Chondrocyte (in vitro differentiated cells): ENCODE data around the gene STAB1. TPM values are rescaled to one million over a fixed set of nuclear protein-coding genes. Genes with fewer than 3 reads are reported as not detected.

Experiments used
- DNase-seq: peaks from one replicate; pipeline ENCODE4 v3.0.0; 2021; ENCODE audit warnings: mixed read lengths, low spot score
- H3K27ac Mint-ChIP-seq: one replicate; pipeline ENCODE4 v1.8.0; 2021; ENCODE audit warnings: mild to moderate bottlenecking, moderate library complexity, mixed read lengths; ENCODE audit not compliant: unreplicated experiment
- H3K27me3 Mint-ChIP-seq: 2 replicates; pipeline ENCODE4 v1.8.0; 2021; ENCODE audit warnings: low read depth, mixed read lengths
- H3K36me3 Mint-ChIP-seq: 2 replicates; pipeline ENCODE4 v1.8.0; 2021; ENCODE audit warnings: low read depth, mixed read lengths
- H3K4me1 Mint-ChIP-seq: 2 replicates; pipeline ENCODE4 v1.8.0; 2021; ENCODE audit warnings: low read depth, mild to moderate bottlenecking, mixed read lengths
- H3K4me3 Mint-ChIP-seq: one replicate; pipeline ENCODE4 v1.8.0; 2021; ENCODE audit warnings: mild to moderate bottlenecking, moderate library complexity, mixed read lengths; ENCODE audit not compliant: unreplicated experiment
- H3K9me3 Mint-ChIP-seq: 2 replicates; pipeline ENCODE4 v1.8.0; 2021; ENCODE audit warnings: low read depth, mixed read lengths
- CTCF ChIP-seq: fragments of 200-600 bp; sonication (generic); IDR thresholded peaks from 2 replicates; pipeline ENCODE4 v1.5.0; 2021; ENCODE audit warnings: antibody characterized with exemption, mild to moderate bottlenecking, moderate library complexity
- total RNA-seq: library from RNA; stranded (reverse); gene quantifications from 3 replicates; pipeline ENCODE4 v1.2.1, GENCODE V29; 2021

Gene STAB1
- total RNA-seq, 1 donor from 2014 or later, result not detected

GRCh38 chr3:52520716-52521487, 25.8 kb downstream of the STAB1 start:
- H3K4me3 Mint-ChIP-seq, result no peak overlapping the region
- peaks cover 9% of the 10 kb centered on the region for H3K36me3 Mint-ChIP-seq
- no peak for TF ChIP-seq CTCF
- no peak overlapping the region for H3K27ac Mint-ChIP-seq
- no peaks in the 10 kb centered on the region for H3K9me3 Mint-ChIP-seq
- H3K4me1 Mint-ChIP-seq, result no peaks in the 10 kb centered on the region
- H3K27me3 Mint-ChIP-seq, result no peaks in the 10 kb centered on the region
- DNase-seq, result no peak

- DNase-seq, result peak; percentile 90
- H3K9me3 Mint-ChIP-seq, result no peaks in the 10 kb centered on the region
- H3K27me3 Mint-ChIP-seq, result no peaks in the 10 kb centered on the region
- no peaks in the 10 kb centered on the region for H3K4me1 Mint-ChIP-seq
- no peak for TF ChIP-seq CTCF
- no peak overlapping the region for H3K27ac Mint-ChIP-seq
- peaks cover 13% of the 10 kb centered on the region for H3K36me3 Mint-ChIP-seq
- H3K4me3 Mint-ChIP-seq, result no peak overlapping the region
Measured at GRCh38 chr3:52521488-52521824, 26.3 kb downstream of the STAB1 start.

GRCh38 chr3:52521881-52522650, 26.9 kb downstream of the STAB1 start:
- H3K9me3 Mint-ChIP-seq, result no peaks in the 10 kb centered on the region
- no peak overlapping the region for H3K4me3 Mint-ChIP-seq
- H3K4me1 Mint-ChIP-seq, result no peaks in the 10 kb centered on the region
- TF ChIP-seq CTCF, result no peak
- DNase-seq, result peak; percentile 86
- H3K36me3 Mint-ChIP-seq, result peaks cover 14% of the 10 kb centered on the region
- no peaks in the 10 kb centered on the region for H3K27me3 Mint-ChIP-seq
- H3K27ac Mint-ChIP-seq, result no peak overlapping the region

GRCh38 chr3:52522651-52523251, 27.6 kb downstream of the STAB1 start:
- Mint-ChIP-seq H3K36me3 (peaks cover 16% of the 10 kb centered on the region), H3K27ac (no peak overlapping the region), H3K4me3 (no peak overlapping the region), H3K27me3 (no peaks in the 10 kb centered on the region), H3K9me3 (no peaks in the 10 kb centered on the region), H3K4me1 (no peaks in the 10 kb centered on the region)
- TF ChIP-seq CTCF, result no peak
- peak; percentile 77 for DNase-seq
